GM12872 (cell line): Measurements from ENCODE around the gene SUPT20H.
A peak's percentile ranks its signal among the peaks of the same experiment; 100 is the strongest.

Source experiments
- CTCF ChIP-seq: IDR thresholded peaks from 3 replicates; pipeline ENCODE4 v1.5.1; 2011; ENCODE audit warnings: low read depth, mild to moderate bottlenecking, low read length, moderate library complexity; ENCODE audit not compliant: insufficient read depth

The SUPT20H gene

GRCh38 chr13:36999054-36999714, 60.3 kb downstream of the SUPT20H start, which contains the start of gene ALG5:
Gene ALG5, minus strand, starts transcription at chr13:36999340. Its CDS starts 40 bp downstream, at chr13:36999300.
- peak; percentile 80 for TF ChIP-seq CTCF

GRCh38 chr13:36998624-36999041, 60.9 kb downstream of the SUPT20H start:
- TF ChIP-seq CTCF: no peak

GRCh38 chr13:36997716-36998427, 61.6 kb downstream of the SUPT20H start:
- TF ChIP-seq CTCF: no peak

GRCh38 chr13:36992362-36992761, 67.1 kb downstream of the SUPT20H start:
- no peak for TF ChIP-seq CTCF

GRCh38 chr13:36986462-36987240, 72.8 kb downstream of the SUPT20H start:
- no peak for TF ChIP-seq CTCF

- TF ChIP-seq CTCF: peak; percentile 39; the same call in 2 of the 3 replicates
Observed at GRCh38 chr13:36981156-36981743, 78.2 kb downstream of the SUPT20H start.

GRCh38 chr13:36979361-36980050, 80.0 kb downstream of the SUPT20H start:
- no peak for TF ChIP-seq CTCF
